HT1080 (cell line): Measurements from ENCODE around the gene ETFRF1. TPM values are rescaled to one million over a fixed set of nuclear protein-coding genes. Genes with fewer than 3 reads are reported as not detected.

Source experiments
- DNase-seq: peaks from one replicate; pipeline ENCODE4 v3.0.0-alpha.2; 2015; ENCODE audit warnings: low read depth
- polyA plus RNA-seq, 2 experiments: library from polyadenylated mRNA; depleted of rRNA; stranded (reverse); fragments of >200 nt; gene quantifications; 2 replicates each; pipeline ENCODE4 v1.2.3, GENCODE V29; 2015
- total RNA-seq: library from RNA; depleted of rRNA; stranded (reverse); fragments of >200 nt; shearing (Covaris generic); gene quantifications from 2 replicates; pipeline ENCODE4 v1.2.3, GENCODE V29; 2014; rRNA removed

Gene ETFRF1
- 6.5 and 7.6 TPM in 2 replicates for total RNA-seq
- polyA plus RNA-seq (2015; cell fraction: cytosol; rRNA removed), result 26.9 and 30.7 TPM in 2 replicates
- polyA plus RNA-seq (2015; cell fraction: nucleus; rRNA removed), result 10.2 and 16.7 TPM in 2 replicates

- peak; percentile 93 for DNase-seq
Measured at GRCh38 chr12:25195056-25195971, at the start of gene ETFRF1, which contains the start of gene DNAI7. ETFRF1 (plus strand) TSS chr12:25195237; CDS start chr12:25203957, 8,720 bp downstream. DNAI7 (minus strand) TSS chr12:25195160; CDS start chr12:25195078, 82 bp downstream.

GRCh38 chr12:25146686-25147085, 48.4 kb upstream of the ETFRF1 start:
- DNase-seq, result no peak

GRCh38 chr12:25151476-25151875, 43.6 kb upstream of the ETFRF1 start:
- DNase-seq, result peak; percentile 87

- no peak for DNase-seq
Measured at GRCh38 chr12:25152055-25152454, 43.0 kb upstream of the ETFRF1 start.

GRCh38 chr12:25155022-25155576, 39.9 kb upstream of the ETFRF1 start:
- peak; percentile 26 for DNase-seq

GRCh38 chr12:25156061-25156460, 39.0 kb upstream of the ETFRF1 start:
- no peak for DNase-seq

- no peak for DNase-seq
Measured at GRCh38 chr12:25162866-25163265, 32.2 kb upstream of the ETFRF1 start.

- DNase-seq, result no peak
Measured at GRCh38 chr12:25182765-25183164, 12.3 kb upstream of the ETFRF1 start.

- DNase-seq, result no peak
Measured at GRCh38 chr12:25184132-25184531, 10.9 kb upstream of the ETFRF1 start.

GRCh38 chr12:25186038-25186787, 8.8 kb upstream of the ETFRF1 start:
- no peak for DNase-seq

GRCh38 chr12:25186788-25187402, 8.1 kb upstream of the ETFRF1 start:
- DNase-seq, result peak; percentile 18

GRCh38 chr12:25187781-25188180, 7.3 kb upstream of the ETFRF1 start:
- peak; percentile 89 for DNase-seq

- DNase-seq, result no peak
Measured at GRCh38 chr12:25189656-25190055, 5.4 kb upstream of the ETFRF1 start.

- no peak for DNase-seq
Measured at GRCh38 chr12:25190793-25191192, 4.2 kb upstream of the ETFRF1 start.

- no peak for DNase-seq
Measured at GRCh38 chr12:25194214-25194613, 823 bp upstream of the ETFRF1 start.

GRCh38 chr12:25194722-25195055, 348 bp upstream of the ETFRF1 start:
- no peak for DNase-seq

- no peak for DNase-seq
Measured at GRCh38 chr12:25197608-25198007, 2.6 kb downstream of the ETFRF1 start.

GRCh38 chr12:25200703-25201102, 5.7 kb downstream of the ETFRF1 start:
- DNase-seq, result peak; percentile 23

GRCh38 chr12:25202137-25202536, 7.1 kb downstream of the ETFRF1 start:
- no peak for DNase-seq

- DNase-seq, result no peak
Measured at GRCh38 chr12:25207411-25207810, 12.4 kb downstream of the ETFRF1 start.

GRCh38 chr12:25207846-25208245, 12.8 kb downstream of the ETFRF1 start:
- no peak for DNase-seq
